Lower leg skin (tissue), 4 donors: ENCODE data around the gene ARID3B. TPM values are rescaled to one million over a fixed set of nuclear protein-coding genes. Genes with fewer than 3 reads are reported as not detected.
A peak's percentile ranks its signal among the peaks of the same experiment; 100 is the strongest.

Experiments used
- DNase-seq, 2 donors: peaks; one replicate each; pipeline ENCODE4 v3.0.0-alpha.2; 2019; ENCODE audit warnings: low spot score in 2 of 2
- H3K4me3 ChIP-seq: fragments of 200-600 bp; sonication (generic); 2 replicates; pipeline ENCODE4 v1.5.1; 2017; ENCODE audit warnings: mild to moderate bottlenecking, low read depth; ENCODE audit not compliant: poor library complexity, severe bottlenecking
- CTCF ChIP-seq, 3 donors: fragments of 450-650 bp; IDR thresholded peaks; one replicate each; pipeline ENCODE4 v1.5.1; 2016; ENCODE audit warnings: antibody characterized with exemption in 3 of 3, mild to moderate bottlenecking in 3 of 3, moderate library complexity in 2 of 3
- POLR2A ChIP-seq, 2 donors: fragments of 450-650 bp; IDR thresholded peaks; one replicate each; pipeline ENCODE4 v1.6.1; 2016 to 2017; ENCODE audit warnings: antibody characterized with exemption in 2 of 2, mild to moderate bottlenecking in 1 of 2, moderate library complexity in 1 of 2
- WGBS, 2 donors: methylation state at CpG; one replicate each; pipeline ENCODE4 v1.1.5; 2018; 5-methylcytosine and 5-hydroxymethylcytosine counted together
- intact Hi-C: fragments of 100-400 bp; cut with DNase I; formaldehyde crosslinking; loops from one replicate; pipeline ENCODE4 v1.15.0; 2023; ENCODE audit warnings: low total_unique reads
- total RNA-seq, 4 donors: library from RNA; depleted of rRNA; stranded (reverse); fragments of >200 nt; gene quantifications; one replicate each; pipeline ENCODE4 v1.1.0, GENCODE V29; 2016

Gene ARID3B
- total RNA-seq, 4 donors from 2014 or later = 4.9 to 6.3 (median 6.1) TPM

DNA sequence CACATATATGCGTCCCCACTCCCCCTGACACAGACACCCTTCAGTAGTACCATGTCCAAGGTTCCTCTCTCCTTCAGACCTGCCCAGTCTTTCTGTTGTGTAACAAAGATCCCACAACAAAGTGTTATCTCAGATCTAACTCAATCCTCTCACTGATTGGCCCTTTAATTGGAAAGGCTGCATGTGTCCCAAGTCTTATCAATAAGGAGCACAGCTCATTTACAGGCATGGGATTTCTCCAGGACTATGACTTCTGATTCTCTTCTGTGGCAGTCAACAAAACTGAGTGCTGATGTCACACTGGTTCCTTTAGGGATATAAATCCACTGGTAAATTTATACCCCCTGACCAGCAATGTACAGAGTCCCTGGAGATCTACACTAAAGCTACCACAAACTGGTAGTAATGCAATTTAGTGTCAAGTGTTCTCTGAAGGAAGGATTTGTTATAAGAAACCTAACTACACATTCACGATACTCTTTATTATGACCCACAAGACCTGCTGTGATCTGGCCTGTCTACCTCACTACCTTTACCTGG is 102.7 kb downstream of the ARID3B start:
- 79 to 89% methylated on average over 2 of the region's 2 CpGs for WGBS, 2 donors
- intact Hi-C loops = no loop called here
- no peak overlapping the region for H3K4me3 ChIP-seq

GRCh38 chr15:74646480-74646879 is 105.5 kb downstream of the ARID3B start:
- TF ChIP-seq POLR2A (IDR thresholded peaks at IDR 0.05) = no peak
- TF ChIP-seq CTCF (IDR thresholded peaks at IDR 0.05) = no peak
- H3K4me3 ChIP-seq = no peak overlapping the region
- intact Hi-C loops = no loop called here
- peak in 1 of 2 donors; percentile 25 for DNase-seq

More for the DNA sequence above, 102.7 kb downstream of the ARID3B start:
- no peak for TF ChIP-seq POLR2A (IDR thresholded peaks at IDR 0.05)
- TF ChIP-seq CTCF (IDR thresholded peaks at IDR 0.05) = no peak
- DNase-seq = no peak

Other genes with a start within 250 kb of the ARID3B start
- gene CYP11A1, start 173.6 kb upstream of the ARID3B start, total RNA-seq = under 1 TPM in 3 of 4 donors, not detected in 1; 0.34 to 0.75 (median 0.49) TPM
- gene SEMA7A, start 107.3 kb upstream of the ARID3B start, total RNA-seq = 10 to 100 TPM; 16.7 to 30.5 (median 20.5) TPM
- gene UBL7, start 80.1 kb upstream of the ARID3B start, total RNA-seq = 100 to 1,000 TPM in 1 of 4 donors, 10 to 100 TPM in 3; 54.4 to 113 (median 82.3) TPM
- gene CLK3, start 74.6 kb downstream of the ARID3B start, total RNA-seq = 100 to 1,000 TPM in 2 of 4 donors, 10 to 100 TPM in 2; 96.7 to 230 (median 117) TPM
- 10 to 100 TPM; 11.2 to 33.6 (median 17.6) TPM for gene EDC3, start 154.8 kb downstream of the ARID3B start, total RNA-seq
- gene CYP1A1, start 184.3 kb downstream of the ARID3B start, total RNA-seq = 1 to 10 TPM; 3.0 to 6.8 (median 3.6) TPM
- not detected for gene CYP1A2, start 207.6 kb downstream of the ARID3B start, total RNA-seq
- gene CSK, start 240.9 kb downstream of the ARID3B start, total RNA-seq = 10 to 100 TPM; 37.6 to 47.3 (median 45.4) TPM